Hair follicle dermal papilla cell (primary cell): ENCODE results near the gene PRPS2. TPM values are rescaled to one million over a fixed set of nuclear protein-coding genes. Genes with fewer than 3 reads are reported as not detected.

Experiments used
- total RNA-seq: library from RNA; depleted of rRNA; stranded (reverse); fragments of >200 nt; gene quantifications from 2 replicates; pipeline ENCODE4 v1.2.3, GENCODE V29; 2012

The PRPS2 gene
- total RNA-seq, result 13.8 and 14.2 TPM in 2 replicates

DNA sequence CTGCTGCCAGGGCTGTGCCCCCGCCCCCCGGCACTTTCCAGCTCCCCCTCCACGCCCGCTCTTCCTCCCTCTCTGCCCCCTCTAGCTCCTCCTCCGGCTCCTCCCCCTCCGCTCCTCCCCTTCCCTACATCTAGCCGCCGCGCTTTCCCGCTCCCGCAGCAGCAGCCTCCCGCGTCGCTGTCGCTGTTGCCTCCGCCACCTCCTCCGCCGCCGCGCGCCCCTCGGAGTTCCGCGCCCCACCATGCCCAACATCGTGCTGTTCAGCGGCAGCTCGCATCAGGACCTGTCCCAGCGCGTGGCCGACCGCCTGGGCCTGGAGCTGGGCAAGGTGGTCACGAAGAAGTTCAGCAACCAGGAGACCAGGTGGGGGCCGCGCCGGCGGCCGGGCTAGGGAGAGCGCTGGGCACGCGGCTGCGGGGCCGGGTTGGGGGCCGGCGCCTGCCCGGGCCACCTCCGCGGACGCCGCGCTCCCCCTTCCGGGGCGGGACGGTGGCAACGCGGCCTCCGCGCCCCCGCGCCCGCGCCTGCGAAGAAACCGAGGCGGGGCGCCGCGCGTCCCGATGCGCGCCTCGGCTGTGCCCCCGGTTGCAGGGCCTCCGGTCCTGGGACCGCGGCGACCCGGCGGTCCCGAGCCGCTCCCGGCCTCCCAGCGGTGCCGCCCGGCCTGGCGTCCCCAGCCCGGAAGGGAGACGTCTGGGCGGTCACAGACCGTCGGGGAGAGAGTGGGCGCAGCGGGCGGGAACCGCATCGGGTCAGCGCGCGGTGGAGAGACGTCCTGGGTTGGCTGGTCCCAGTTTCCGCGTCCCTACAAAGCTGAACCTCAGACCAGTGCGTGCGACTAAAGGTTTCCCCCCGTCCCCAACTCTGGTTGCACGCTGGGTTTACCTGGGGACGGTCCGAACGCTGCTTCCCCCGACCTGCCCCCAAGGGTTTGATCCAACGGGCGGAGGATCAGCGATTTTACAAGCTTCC is at the start of gene PRPS2:
TSS of gene PRPS2 (plus strand) at position 156 of the 972 bp plus-strand sequence. CDS start at position 242, 86 bp downstream.

DNA sequence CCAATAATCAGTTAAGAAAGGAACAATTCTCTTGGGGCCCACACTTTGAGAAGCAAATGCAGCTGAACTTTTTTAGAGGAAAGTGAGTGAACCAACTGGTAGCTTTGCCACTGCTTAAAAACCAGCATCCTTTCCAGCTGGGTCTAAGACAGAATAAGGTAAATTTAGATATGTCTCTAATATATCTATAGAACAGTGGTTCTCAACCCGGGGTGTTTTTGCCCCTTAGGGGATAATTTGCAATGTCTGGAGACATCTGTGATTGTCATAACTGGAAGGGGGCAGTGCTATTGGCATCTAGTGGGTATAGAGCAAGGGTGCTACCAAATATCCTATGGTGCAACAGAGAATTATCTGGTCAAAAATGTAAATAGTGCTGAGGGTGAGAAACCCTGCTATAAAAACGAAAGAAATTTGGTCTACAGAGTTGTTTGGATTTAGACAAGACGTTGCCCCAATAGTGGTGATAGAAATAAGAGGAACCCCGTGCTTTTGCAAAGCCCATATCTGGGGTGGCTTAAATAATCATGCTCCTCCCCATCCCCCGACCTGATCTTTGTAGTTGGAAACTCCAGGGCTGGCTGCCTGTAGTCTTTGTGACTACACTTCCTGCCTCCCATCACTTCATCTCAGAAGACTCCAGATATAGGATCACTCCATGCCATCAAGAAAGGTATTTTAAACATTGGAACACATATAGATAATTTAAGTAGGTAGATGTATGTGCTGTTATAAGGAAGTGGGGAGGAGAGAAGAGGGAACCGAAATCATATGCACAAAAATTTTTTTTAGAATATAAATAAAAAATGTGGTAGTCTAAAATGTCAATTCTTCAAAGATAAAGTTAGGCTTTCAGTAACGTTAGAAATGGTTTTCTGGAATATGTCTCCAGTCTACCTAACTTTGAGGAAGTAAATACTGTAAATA is 75.5 kb downstream of the PRPS2 start, which contains the start of gene TLR7:
TSS of gene TLR7 (plus strand) at position 622 of the 927 bp plus-strand sequence. CDS start 507 bp downstream, outside the sequence.

Other genes with a start within 250 kb of the PRPS2 start
- gene TLR7, start 75.7 kb downstream of the PRPS2 start, total RNA-seq, result not detected in 2 replicates
- gene TLR8, start 115.2 kb downstream of the PRPS2 start, total RNA-seq, result not detected in 2 replicates
- 3,558 and 9,657 TPM in 2 replicates for gene TMSB4X, start 183.7 kb downstream of the PRPS2 start, total RNA-seq